Lower leg skin (tissue), 3 donors: ENCODE measurements around the gene ACTR5.

ENCODE experiments used
- CTCF ChIP-seq, 3 donors: fragments of 450-650 bp; IDR thresholded peaks; one replicate each; pipeline ENCODE4 v1.5.1; 2016; ENCODE audit warnings: antibody characterized with exemption in 3 of 3, mild to moderate bottlenecking in 3 of 3, moderate library complexity in 2 of 3
- POLR2A ChIP-seq, 2 donors: fragments of 450-650 bp; IDR thresholded peaks; one replicate each; pipeline ENCODE4 v1.6.1; 2016 to 2017; ENCODE audit warnings: antibody characterized with exemption in 2 of 2, mild to moderate bottlenecking in 1 of 2, moderate library complexity in 1 of 2

- TF ChIP-seq CTCF (IDR thresholded peaks at IDR 0.05) = no peak
- no peak for TF ChIP-seq POLR2A (IDR thresholded peaks at IDR 0.05)
These were observed 63.9 kb downstream of the ACTR5 start for GRCh38 chr20:38812182-38812581.
